Measurements from ENCODE around the gene TEP1.

GRCh38 chr14:20387576-20387975 is 25.7 kb downstream of the TEP1 start:
- no peak for TF ChIP-seq POLR2A (IDR thresholded peaks at IDR 0.05)
- TF ChIP-seq, protein P1, sequence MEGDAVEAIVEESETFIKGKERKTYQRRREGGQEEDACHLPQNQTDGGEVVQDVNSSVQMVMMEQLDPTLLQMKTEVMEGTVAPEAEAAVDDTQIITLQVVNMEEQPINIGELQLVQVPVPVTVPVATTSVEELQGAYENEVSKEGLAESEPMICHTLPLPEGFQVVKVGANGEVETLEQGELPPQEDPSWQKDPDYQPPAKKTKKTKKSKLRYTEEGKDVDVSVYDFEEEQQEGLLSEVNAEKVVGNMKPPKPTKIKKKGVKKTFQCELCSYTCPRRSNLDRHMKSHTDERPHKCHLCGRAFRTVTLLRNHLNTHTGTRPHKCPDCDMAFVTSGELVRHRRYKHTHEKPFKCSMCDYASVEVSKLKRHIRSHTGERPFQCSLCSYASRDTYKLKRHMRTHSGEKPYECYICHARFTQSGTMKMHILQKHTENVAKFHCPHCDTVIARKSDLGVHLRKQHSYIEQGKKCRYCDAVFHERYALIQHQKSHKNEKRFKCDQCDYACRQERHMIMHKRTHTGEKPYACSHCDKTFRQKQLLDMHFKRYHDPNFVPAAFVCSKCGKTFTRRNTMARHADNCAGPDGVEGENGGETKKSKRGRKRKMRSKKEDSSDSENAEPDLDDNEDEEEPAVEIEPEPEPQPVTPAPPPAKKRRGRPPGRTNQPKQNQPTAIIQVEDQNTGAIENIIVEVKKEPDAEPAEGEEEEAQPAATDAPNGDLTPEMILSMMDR (IDR thresholded peaks at IDR 0.05), result no peak
